HCT116 (cell line): ENCODE measurements around the gene REST.
"Not testable (repeated sequence)": the region's sequence is repeated elsewhere in the genome, so short reads cannot be mapped to it uniquely, and the experiment has no call there.

ENCODE experiments used
- CTCF ChIP-seq, 3 experiments: fragments of 200-600 bp in 1 of 3; sonication (generic) in 1 of 3; IDR thresholded peaks in 2 of 3; conservative IDR thresholded peaks in 1 of 3; 2 replicates each; pipeline ENCODE4 v1.5.1; 2012 to 2017; ENCODE audit warnings: low read depth in 2 of 3, low read length in 2 of 3, antibody characterized with exemption in 1 of 3, borderline replicate concordance in 1 of 3, control low read depth in 1 of 3, mild to moderate bottlenecking in 1 of 3, mixed read lengths in 1 of 3, mixed run types in 1 of 3, moderate library complexity in 1 of 3; ENCODE audit not compliant: insufficient read depth in 1 of 3
- ELF1 ChIP-seq: IDR thresholded peaks from 2 replicates; pipeline ENCODE4 v1.6.1; 2012; ENCODE audit warnings: low read depth, borderline replicate concordance
- EZH2 ChIP-seq: fragments of 200-600 bp; sonication (generic); IDR thresholded peaks from 2 replicates; pipeline ENCODE4 v1.6.1; 2017; ENCODE audit warnings: antibody characterized with exemption, mixed run types
- EZH2phosphoT487 ChIP-seq: fragments of 200-600 bp; IDR thresholded peaks from 2 replicates; pipeline ENCODE4 v1.6.1; 2018; ENCODE audit warnings: antibody characterized with exemption, borderline replicate concordance
- POLR2A ChIP-seq: IDR thresholded peaks from 2 replicates; pipeline ENCODE4 v1.7.0; 2011; ENCODE audit warnings: borderline replicate concordance; ENCODE audit not compliant: insufficient read depth, insufficient read length; ENCODE audit errors: extremely low read depth
- POLR2AphosphoS5 ChIP-seq: IDR thresholded peaks from 2 replicates; pipeline ENCODE4 v1.6.1; 2011; ENCODE audit warnings: mild to moderate bottlenecking, low read depth, low read length, moderate library complexity
- REST ChIP-seq: IDR thresholded peaks from 2 replicates; pipeline ENCODE4 v1.6.1; 2012; ENCODE audit warnings: low read depth
- YY1 ChIP-seq: IDR thresholded peaks from 2 replicates; pipeline ENCODE4 v1.6.1; 2011; ENCODE audit warnings: low read length, low read depth, moderate library complexity, mild to moderate bottlenecking; ENCODE audit not compliant: insufficient replicate concordance; ENCODE audit errors: extremely low read depth
- ZFX ChIP-seq: fragments of 450-650 bp; IDR thresholded peaks from 2 replicates; pipeline ENCODE4 v1.6.1; 2017
- ZNF274 ChIP-seq: fragments of 200-500 bp; sonication (Bioruptor generic); IDR thresholded peaks from 2 replicates; pipeline ENCODE4 v1.6.1; 2014; ENCODE audit warnings: mild to moderate bottlenecking, low read depth, low read length, inconsistent platforms

GRCh38 chr4:56900186-56900585 lies 7.5 kb upstream of the REST start:
- TF ChIP-seq CTCF (IDR thresholded peaks at IDR 0.05 in 2 of 3, conservative IDR thresholded peaks at IDR 0.05 in 1 of 3; ENCODE audit: borderline replicate concordance in 1 of 3, insufficient read depth in 1 of 3, low read depth in 2 of 3, low read length in 2 of 3); POLR2A; ZFX; EZH2; POLR2AphosphoS5; ZNF274; ELF1; YY1; REST; EZH2phosphoT487: not testable (repeated sequence)
